Upper lobe of right lung (tissue), 1 donor: ENCODE results near the gene CX3CL1. TPM values are rescaled to one million over a fixed set of nuclear protein-coding genes. Genes with fewer than 3 reads are reported as not detected.
A peak's percentile ranks its signal among the peaks of the same experiment; 100 is the strongest.
"Not testable (repeated sequence)": the region's sequence is repeated elsewhere in the genome, so short reads cannot be mapped to it uniquely, and the experiment has no call there.

Experiments
- ATAC-seq: fragments of 200-7000 bp; cut with Tn5 transposase; one replicate; pipeline ENCODE4 v1.9.1; 2020; ENCODE audit warnings: mild to moderate bottlenecking, moderate library complexity
- DNase-seq: peaks from one replicate; pipeline ENCODE4 v3.0.0-alpha.2; 2020
- H3K27ac ChIP-seq: fragments of 200-600 bp; one replicate; pipeline ENCODE4 v1.8.0; 2022
- H3K27me3 ChIP-seq: fragments of 200-600 bp; one replicate; pipeline ENCODE4 v1.8.0; 2022; ENCODE audit warnings: mild to moderate bottlenecking
- H3K36me3 ChIP-seq: fragments of 200-600 bp; one replicate; pipeline ENCODE4 v1.8.0; 2022
- H3K4me1 ChIP-seq: fragments of 200-600 bp; one replicate; pipeline ENCODE4 v1.8.0; 2022
- H3K4me3 ChIP-seq: fragments of 200-600 bp; one replicate; pipeline ENCODE4 v1.8.0; 2022; ENCODE audit warnings: mild to moderate bottlenecking
- H3K9me3 ChIP-seq: fragments of 200-600 bp; one replicate; pipeline ENCODE4 v1.8.0; 2022
- intact Hi-C: fragments of 100-400 bp; cut with DNase I; formaldehyde crosslinking; loops from one replicate; pipeline ENCODE4 v1.11.0; 2022
- total RNA-seq: library from RNA; stranded (reverse); fragmentation: NEBNext Ultra II Directional; extraction: Animal tissue kit (Norgen Biotek cat#: 25700); gene quantifications from one replicate; pipeline ENCODE4 v1.2.1, GENCODE V29; 2021
- TF ChIP-seq, protein P1 (sequence below): fragments of 200-600 bp; IDR thresholded peaks from one replicate; pipeline ENCODE4 v1.8.0; 2022; ENCODE audit warnings: antibody characterized with exemption
- donor health status: DM: no; HTN: yes; CAD: no; lungs with severe emphysema.

The CX3CL1 gene
- total RNA-seq, 1 donor from 2014 or later, result 47.5 TPM

- ATAC-seq (no peak), DNase-seq (no peak)
- Histone ChIP-seq H3K27me3 (no peaks in the 10 kb centered on the region), H3K4me1 (peaks cover 15% of the 10 kb centered on the region), H3K27ac (no peak overlapping the region), H3K36me3 (no peaks in the 10 kb centered on the region), H3K4me3 (no peak overlapping the region), H3K9me3 (no peaks in the 10 kb centered on the region)
- intact Hi-C loops, result no loop called here
- TF ChIP-seq, protein P1, sequence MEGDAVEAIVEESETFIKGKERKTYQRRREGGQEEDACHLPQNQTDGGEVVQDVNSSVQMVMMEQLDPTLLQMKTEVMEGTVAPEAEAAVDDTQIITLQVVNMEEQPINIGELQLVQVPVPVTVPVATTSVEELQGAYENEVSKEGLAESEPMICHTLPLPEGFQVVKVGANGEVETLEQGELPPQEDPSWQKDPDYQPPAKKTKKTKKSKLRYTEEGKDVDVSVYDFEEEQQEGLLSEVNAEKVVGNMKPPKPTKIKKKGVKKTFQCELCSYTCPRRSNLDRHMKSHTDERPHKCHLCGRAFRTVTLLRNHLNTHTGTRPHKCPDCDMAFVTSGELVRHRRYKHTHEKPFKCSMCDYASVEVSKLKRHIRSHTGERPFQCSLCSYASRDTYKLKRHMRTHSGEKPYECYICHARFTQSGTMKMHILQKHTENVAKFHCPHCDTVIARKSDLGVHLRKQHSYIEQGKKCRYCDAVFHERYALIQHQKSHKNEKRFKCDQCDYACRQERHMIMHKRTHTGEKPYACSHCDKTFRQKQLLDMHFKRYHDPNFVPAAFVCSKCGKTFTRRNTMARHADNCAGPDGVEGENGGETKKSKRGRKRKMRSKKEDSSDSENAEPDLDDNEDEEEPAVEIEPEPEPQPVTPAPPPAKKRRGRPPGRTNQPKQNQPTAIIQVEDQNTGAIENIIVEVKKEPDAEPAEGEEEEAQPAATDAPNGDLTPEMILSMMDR, result no peak
Measured at GRCh38 chr16:57391708-57392107, 19.4 kb downstream of the CX3CL1 start.

GRCh38 chr16:57392694-57393093 is 20.4 kb downstream of the CX3CL1 start:
- intact Hi-C loops, result no loop called here

DNA sequence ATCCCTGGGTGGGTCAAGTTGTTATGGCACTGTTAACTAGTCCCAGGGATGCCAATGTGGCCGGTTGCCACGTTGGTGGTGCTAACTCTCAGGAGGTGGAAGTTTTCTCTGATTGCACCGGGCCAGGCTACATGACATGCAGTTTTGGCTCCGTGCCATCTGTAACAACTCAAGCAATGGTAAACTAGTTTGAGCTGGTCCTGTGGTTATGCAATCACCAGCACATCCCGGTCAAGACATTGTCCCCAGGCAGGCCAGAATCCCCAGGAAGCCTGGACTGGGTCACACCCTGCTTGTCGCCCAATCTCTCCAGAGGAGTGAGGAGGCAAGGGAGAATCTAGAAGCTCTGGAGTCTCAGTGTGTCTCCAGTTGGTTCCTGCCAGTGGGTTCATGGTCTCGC is 22.2 kb downstream of the CX3CL1 start:
- H3K27me3 ChIP-seq, result no peaks in the 10 kb centered on the region
- intact Hi-C loops, result no loop called here
- H3K9me3 ChIP-seq, result no peaks in the 10 kb centered on the region
- H3K4me1 ChIP-seq, result peaks cover 6% of the 10 kb centered on the region
- no peak for DNase-seq
- TF ChIP-seq, protein P1, result no peak
- no peak overlapping the region for H3K27ac ChIP-seq
- no peaks in the 10 kb centered on the region for H3K36me3 ChIP-seq
- H3K4me3 ChIP-seq, result no peak overlapping the region
- ATAC-seq, result peak; percentile 46

More at GRCh38 chr16:57392694-57393093, 20.4 kb downstream of the CX3CL1 start:
- no peaks in the 10 kb centered on the region for H3K36me3 ChIP-seq
- ATAC-seq (no peak), DNase-seq (no peak)
- TF ChIP-seq, protein P1, result no peak
- peaks cover 12% of the 10 kb centered on the region for H3K4me1 ChIP-seq
- H3K9me3 ChIP-seq, result no peaks in the 10 kb centered on the region
- H3K27ac ChIP-seq, result no peak overlapping the region
- no peaks in the 10 kb centered on the region for H3K27me3 ChIP-seq
- no peak overlapping the region for H3K4me3 ChIP-seq

DNA sequence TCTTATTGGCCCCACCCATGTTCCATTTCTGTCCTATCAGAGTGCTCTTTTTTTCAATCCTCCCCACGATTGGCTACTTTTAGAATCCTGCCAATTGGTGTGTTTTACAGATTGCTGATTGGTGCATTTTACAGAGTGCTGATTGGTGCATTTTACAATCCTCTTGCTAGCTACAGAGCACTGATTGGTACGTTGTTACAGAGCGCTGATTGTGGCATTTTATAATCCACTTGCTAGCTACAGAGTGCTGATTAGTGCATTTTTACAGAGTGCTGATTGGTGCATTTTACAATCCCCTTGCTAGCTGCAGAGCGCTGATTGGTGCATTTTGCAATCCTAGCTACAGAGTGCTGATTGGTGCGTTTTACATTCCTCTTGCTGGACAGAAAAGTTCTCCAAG is 22.7 kb downstream of the CX3CL1 start:
- ATAC-seq, result no peak
- Histone ChIP-seq H3K27me3 (no peaks in the 10 kb centered on the region), H3K4me1 (peaks cover 6% of the 10 kb centered on the region), H3K9me3 (no peaks in the 10 kb centered on the region), H3K27ac (no peak overlapping the region), H3K4me3 (no peak overlapping the region), H3K36me3 (no peaks in the 10 kb centered on the region)
- intact Hi-C loops, result no loop called here
- no peak for DNase-seq
- TF ChIP-seq, protein P1, result no peak

DNA sequence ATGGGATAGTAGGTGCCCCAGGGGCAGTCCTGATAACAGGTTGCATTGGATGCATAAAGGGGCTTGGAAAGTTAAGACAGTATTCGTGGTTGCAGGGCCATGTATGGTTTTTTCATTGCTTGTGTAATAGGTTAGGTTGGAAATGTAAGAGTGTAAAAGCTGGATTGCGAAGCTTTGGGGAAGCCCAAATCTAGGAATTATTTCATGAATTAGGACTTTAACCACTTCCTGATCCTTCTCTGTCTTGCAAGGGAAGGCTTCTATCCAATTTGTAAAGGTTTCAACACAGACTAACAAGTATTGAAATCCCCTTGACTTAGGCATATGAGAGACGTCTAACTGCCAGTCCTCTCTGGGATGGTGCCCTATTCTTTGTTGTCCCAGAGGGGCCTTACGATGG is 24.5 kb downstream of the CX3CL1 start:
- intact Hi-C loops, result no loop called here
- H3K4me1 ChIP-seq, result no peaks in the 10 kb centered on the region
- TF ChIP-seq, protein P1, result no peak
- no peak overlapping the region for H3K4me3 ChIP-seq
- ATAC-seq (no peak), DNase-seq (no peak)
- H3K36me3 ChIP-seq, result no peaks in the 10 kb centered on the region
- no peak overlapping the region for H3K27ac ChIP-seq
- no peaks in the 10 kb centered on the region for H3K9me3 ChIP-seq
- no peaks in the 10 kb centered on the region for H3K27me3 ChIP-seq

DNA sequence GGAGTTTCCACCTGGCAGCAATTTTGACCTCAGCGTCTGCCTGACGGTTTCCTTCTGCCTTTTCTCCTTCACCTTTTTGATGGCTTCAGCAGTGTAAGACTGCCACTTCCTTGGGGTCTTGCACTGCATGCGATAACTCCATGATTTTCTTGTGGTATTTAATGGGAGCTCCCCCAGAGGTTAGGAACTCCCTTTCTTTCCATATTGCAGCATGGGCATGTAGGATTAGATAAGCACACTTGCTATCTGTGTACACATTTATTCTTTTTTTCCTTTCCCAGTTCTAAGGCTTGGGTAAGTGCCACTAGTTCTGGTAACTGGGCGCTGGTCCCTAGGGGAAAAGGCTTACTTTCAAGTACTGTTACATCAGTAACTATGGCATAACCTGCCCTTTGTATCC is 25.2 kb downstream of the CX3CL1 start:
- intact Hi-C loops, H3K27ac ChIP-seq, H3K27me3 ChIP-seq, DNase-seq, H3K36me3 ChIP-seq, H3K9me3 ChIP-seq, H3K4me1 ChIP-seq, ATAC-seq, H3K4me3 ChIP-seq: not testable (repeated sequence)
